Measurements from ENCODE around the gene HTRA1. TPM values are rescaled to one million over a fixed set of nuclear protein-coding genes. Genes with fewer than 3 reads are reported as not detected.

HTRA1 gene
- polyA plus RNA-seq, 1 donor from 2014 or later, result 1.4 TPM

DNA sequence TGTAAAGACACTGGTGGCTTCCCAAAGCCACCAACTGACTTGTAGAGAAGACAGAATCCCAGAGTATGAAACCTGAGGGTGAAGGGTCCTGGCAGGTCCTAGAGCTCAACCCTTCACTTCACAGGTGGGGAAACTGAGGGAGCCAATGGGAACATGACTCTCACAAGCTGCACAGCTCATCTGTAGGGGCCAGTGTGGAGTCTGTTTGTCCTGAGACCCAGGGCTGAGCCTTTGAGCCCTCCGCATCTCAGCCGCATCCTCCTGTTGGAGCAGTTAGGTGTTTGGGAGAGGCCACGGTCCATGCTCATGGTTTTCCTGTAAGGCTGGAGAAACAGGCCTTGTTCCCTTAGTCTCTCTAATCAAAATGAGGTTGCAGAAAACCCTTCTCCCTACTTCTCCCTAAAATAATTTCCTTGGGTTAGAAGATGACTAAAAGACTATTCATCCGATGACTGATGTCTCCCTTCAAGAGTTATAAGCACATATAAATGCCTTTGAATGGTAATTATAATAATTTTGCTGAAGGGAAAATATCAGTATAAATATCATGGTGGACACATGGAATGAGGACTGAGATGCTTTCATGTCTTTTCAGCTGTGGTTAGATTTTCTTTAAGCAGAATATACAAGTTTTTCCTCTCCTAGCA is 10.3 kb downstream of the HTRA1 start:
- no peak overlapping the region for H2AFZ ChIP-seq (ENCODE audit: low read depth, low read length)
- no peaks in the 10 kb centered on the region for H3K36me3 ChIP-seq (ENCODE audit: insufficient read depth, low read length)
- no peaks in the 10 kb centered on the region for H4K20me1 ChIP-seq (ENCODE audit: insufficient read depth)
- H3K9me2 ChIP-seq (ENCODE audit: insufficient read depth, low read length), result no peaks in the 10 kb centered on the region
- H3F3A ChIP-seq (ENCODE audit: insufficient read depth, low read length, poor library complexity, severe bottlenecking), result no peaks in the 10 kb centered on the region
- no peak overlapping the region for H3K9ac ChIP-seq (ENCODE audit: low read length)
- H3K27me3 ChIP-seq (ENCODE audit: insufficient read depth, low read depth, low read length), result no peaks in the 10 kb centered on the region
- H3K79me2 ChIP-seq (replicated peaks; ENCODE audit: insufficient read depth, low read length), result no peaks in the 10 kb centered on the region
- H3K4me2 ChIP-seq (ENCODE audit: low read length), result no peak overlapping the region
- H3K9me3 ChIP-seq (ENCODE audit: low read length), result no peaks in the 10 kb centered on the region
- TF ChIP-seq TAF1 (IDR thresholded peaks at IDR 0.05; ENCODE audit: low read depth) (no peak), CTCF (IDR thresholded peaks at IDR 0.05; ENCODE audit: poor library complexity, severe bottlenecking) (no peak), RAD21 (conservative IDR thresholded peaks at IDR 0.05) (no peak), EP300 (conservative IDR thresholded peaks at IDR 0.05; ENCODE audit: poor library complexity, severe bottlenecking) (no peak), REST (IDR thresholded peaks at IDR 0.05; ENCODE audit: borderline replicate concordance) (no peak), POLR2AphosphoS5 (IDR thresholded peaks at IDR 0.05) (no peak), EZH2 (IDR thresholded peaks at IDR 0.05; ENCODE audit: borderline replicate concordance, insufficient read depth, low read length, poor library complexity, severe bottlenecking) (no peak), SMC3 (conservative IDR thresholded peaks at IDR 0.05; ENCODE audit: poor library complexity) (no peak), MXI1 (conservative IDR thresholded peaks at IDR 0.05; ENCODE audit: poor library complexity, severe bottlenecking) (no peak)
- H3K4me3 ChIP-seq (ENCODE audit: low read length), result no peak overlapping the region
- no peak overlapping the region for H3K27ac ChIP-seq (ENCODE audit: low read length)

- H3K79me2 ChIP-seq (replicated peaks; ENCODE audit: insufficient read depth, low read length), result no peaks in the 10 kb centered on the region
- H3K36me3 ChIP-seq (ENCODE audit: insufficient read depth, low read length), result no peaks in the 10 kb centered on the region
- H3K27ac ChIP-seq (ENCODE audit: low read length), result no peak overlapping the region
- H3K27me3 ChIP-seq (ENCODE audit: insufficient read depth, low read depth, low read length), result no peaks in the 10 kb centered on the region
- no peak overlapping the region for H2AFZ ChIP-seq (ENCODE audit: low read depth, low read length)
- no peaks in the 10 kb centered on the region for H3F3A ChIP-seq (ENCODE audit: insufficient read depth, low read length, poor library complexity, severe bottlenecking)
- no peaks in the 10 kb centered on the region for H3K9me3 ChIP-seq (ENCODE audit: low read length)
- no peak overlapping the region for H3K9ac ChIP-seq (ENCODE audit: low read length)
- H3K4me3 ChIP-seq (ENCODE audit: low read length), result no peak overlapping the region
- TF ChIP-seq REST (IDR thresholded peaks at IDR 0.05; ENCODE audit: borderline replicate concordance), result no peak
- no peak for TF ChIP-seq SMC3 (conservative IDR thresholded peaks at IDR 0.05; ENCODE audit: poor library complexity)
- TF ChIP-seq MXI1 (conservative IDR thresholded peaks at IDR 0.05; ENCODE audit: poor library complexity, severe bottlenecking), result no peak
- no peak for TF ChIP-seq EZH2 (IDR thresholded peaks at IDR 0.05; ENCODE audit: borderline replicate concordance, insufficient read depth, low read length, poor library complexity, severe bottlenecking)
- TF ChIP-seq TAF1 (IDR thresholded peaks at IDR 0.05; ENCODE audit: low read depth), result no peak
- no peak for TF ChIP-seq POLR2AphosphoS5 (IDR thresholded peaks at IDR 0.05)
- TF ChIP-seq RAD21 (conservative IDR thresholded peaks at IDR 0.05), result no peak
- no peak for TF ChIP-seq EP300 (conservative IDR thresholded peaks at IDR 0.05; ENCODE audit: poor library complexity, severe bottlenecking)
- no peak for TF ChIP-seq CTCF (IDR thresholded peaks at IDR 0.05; ENCODE audit: poor library complexity, severe bottlenecking)
- H3K9me2 ChIP-seq (ENCODE audit: insufficient read depth, low read length), result no peaks in the 10 kb centered on the region
- H3K4me2 ChIP-seq (ENCODE audit: low read length), result no peak overlapping the region
- no peaks in the 10 kb centered on the region for H4K20me1 ChIP-seq (ENCODE audit: insufficient read depth)
These were observed 11.8 kb downstream of the HTRA1 start for GRCh38 chr10:122473116-122473515.
